H1 (cell line): ENCODE measurements around the gene DLGAP5. TPM values are rescaled to one million over a fixed set of nuclear protein-coding genes. Genes with fewer than 3 reads are reported as not detected.

Source experiments
- CTCF ChIA-PET: fragments of 300-600 bp; sonication (Branson Sonifier 250); formaldehyde crosslinking; loops from one replicate; lab custom pipeline; 2021; ENCODE audit not compliant: partially characterized antibody; lab: Charles Lee
- POLR2A ChIA-PET: fragments of 300-600 bp; sonication (Branson Sonifier 250); formaldehyde crosslinking; loops from one replicate; lab custom pipeline; 2021; ENCODE audit warnings: inconsistent platforms; ENCODE audit not compliant: partially characterized antibody; lab: Charles Lee
- DNase-seq, 2 experiments: peaks; one replicate each; pipeline versions ENCODE4 v3.0.0 to v3.0.0-alpha.2; 2010 to 2022; ENCODE audit warnings: low spot score in 2 of 2, low read depth in 1 of 2, mixed read lengths in 1 of 2
- FAIRE-seq: peaks from 2 replicates; lab custom pipeline; 2011; peaks lifted over from hg19 to GRCh38; lab: Jason Lieb, UNC
- H2AFZ ChIP-seq: 2 replicates; pipeline ENCODE4 v1.8.1; 2012; ENCODE audit warnings: low read length, inconsistent platforms
- H2AK5ac ChIP-seq: 2 replicates; pipeline ENCODE4 v1.6.1; 2013; ENCODE audit warnings: low read depth, low read length
- H2BK120ac ChIP-seq: replicated peaks from 2 replicates; pipeline ENCODE3; 2013; ENCODE audit warnings: low read depth, low read length, inconsistent platforms
- H2BK12ac ChIP-seq: 2 replicates; pipeline ENCODE4 v1.6.1; 2013; ENCODE audit warnings: low read depth, low read length
- H2BK15ac ChIP-seq: 2 replicates; pipeline ENCODE4 v1.6.1; 2013; ENCODE audit warnings: low read length
- H2BK20ac ChIP-seq: 2 replicates; pipeline ENCODE4 v1.6.1; 2013; ENCODE audit warnings: low read length
- H2BK5ac ChIP-seq: 2 replicates; pipeline ENCODE4 v1.6.1; 2013; ENCODE audit warnings: low read depth, low read length
- H3K14ac ChIP-seq: 2 replicates; pipeline ENCODE4 v1.6.1; 2013; ENCODE audit warnings: inconsistent platforms; ENCODE audit not compliant: insufficient read length
- H3K18ac ChIP-seq: 2 replicates; pipeline ENCODE4 v1.6.1; 2013; ENCODE audit warnings: low read length; ENCODE audit errors: extremely low read depth
- H3K23ac ChIP-seq: 2 replicates; pipeline ENCODE4 v1.6.1; 2013; ENCODE audit warnings: inconsistent platforms; ENCODE audit not compliant: insufficient read length
- H3K23me2 ChIP-seq: 2 replicates; pipeline ENCODE4 v1.6.1; 2013; ENCODE audit warnings: low read depth, low read length
- H3K27ac ChIP-seq: 2 replicates; pipeline ENCODE4 v1.6.1; 2011; ENCODE audit warnings: low read depth, low read length, inconsistent platforms
- H3K27me3 ChIP-seq, 4 experiments: replicated peaks in 1 of 4; 1 replicate in 1 of 4; 2 replicates in 3 of 4; pipeline versions ENCODE4 v1.6.1 to v1.8.1; 2011 to 2013; ENCODE audit warnings: low read length in 3 of 4, mild to moderate bottlenecking in 3 of 4, inconsistent platforms in 2 of 4, mixed read lengths in 2 of 4, moderate library complexity in 1 of 4; ENCODE audit not compliant: control insufficient read depth in 3 of 4, insufficient read depth in 3 of 4; ENCODE audit errors: extremely low read depth in 1 of 4
- H3K36me3 ChIP-seq, 4 experiments: 2 replicates each; pipeline versions ENCODE4 v1.6.1 to v1.8.1; 2011 to 2013; ENCODE audit warnings: mild to moderate bottlenecking in 4 of 4, low read length in 3 of 4, moderate library complexity in 2 of 4, control low read depth in 1 of 4, inconsistent platforms in 1 of 4; ENCODE audit not compliant: insufficient read depth in 4 of 4, control insufficient read depth in 2 of 4
- H3K4ac ChIP-seq: replicated peaks from 2 replicates; pipeline ENCODE3; 2013; ENCODE audit warnings: low read length, low read depth, mixed read lengths, inconsistent platforms; ENCODE audit not compliant: insufficient read length
- H3K4me1 ChIP-seq, 4 experiments: replicated peaks in 1 of 4; 1 replicate in 1 of 4; 2 replicates in 3 of 4; pipeline versions ENCODE4 v1.6.1 to v1.8.1; 2011 to 2013; ENCODE audit warnings: low read length in 3 of 4, inconsistent platforms in 2 of 4, mixed read lengths in 1 of 4; ENCODE audit not compliant: insufficient read depth in 4 of 4, control insufficient read depth in 3 of 4
- H3K4me2 ChIP-seq, 2 experiments: 2 replicates each; pipeline versions ENCODE4 v1.6.1 to v1.8.1; 2011 to 2013; ENCODE audit warnings: low read depth in 2 of 2, low read length in 2 of 2, control low read depth in 1 of 2, inconsistent platforms in 1 of 2, mild to moderate bottlenecking in 1 of 2; ENCODE audit not compliant: insufficient read depth in 1 of 2
- H3K4me3 ChIP-seq, 4 experiments: fragments of 200-600, 300-600 bp in 1 of 4; sonication (generic), shearing (Covaris generic), sonication (Bioruptor Twin) in 1 of 4; 2 replicates each; pipeline versions ENCODE4 v1.5.1 to v1.8.1; 2011 to 2016; ENCODE audit warnings: low read length in 4 of 4, low read depth in 3 of 4, control low read depth in 2 of 4, inconsistent platforms in 2 of 4, mild to moderate bottlenecking in 2 of 4, mixed read lengths in 1 of 4, moderate library complexity in 1 of 4; ENCODE audit not compliant: insufficient read depth in 2 of 4; ENCODE audit errors: extremely low read depth in 1 of 4
- H3K56ac ChIP-seq: replicated peaks from 2 replicates; pipeline ENCODE3; 2013; ENCODE audit warnings: low read depth, mild to moderate bottlenecking, mixed read lengths, low read length, inconsistent platforms; ENCODE audit not compliant: insufficient read length
- H3K79me1 ChIP-seq: 2 replicates; pipeline ENCODE4 v1.6.1; 2013; ENCODE audit warnings: low read depth, low read length, control low read depth
- H3K79me2 ChIP-seq, 2 experiments: 2 replicates each; pipeline versions ENCODE4 v1.6.1 to v1.8.1; 2012 to 2013; ENCODE audit warnings: low read length in 2 of 2, mild to moderate bottlenecking in 2 of 2, inconsistent platforms in 1 of 2; ENCODE audit not compliant: insufficient read depth in 2 of 2, control insufficient read depth in 1 of 2
- H3K9ac ChIP-seq, 4 experiments: replicated peaks in 1 of 4; 1 replicate in 1 of 4; 2 replicates in 3 of 4; pipeline versions ENCODE4 v1.6.1 to v1.8.1; 2011 to 2013; ENCODE audit warnings: low read depth in 3 of 4, low read length in 3 of 4, control low read depth in 2 of 4, mild to moderate bottlenecking in 2 of 4, moderate library complexity in 2 of 4, inconsistent platforms in 1 of 4; ENCODE audit errors: extremely low read depth in 1 of 4
- H3K9me3 ChIP-seq, 2 experiments: 2 replicates each; pipeline versions ENCODE4 v1.6.1 to v1.8.1; 2012 to 2013; ENCODE audit warnings: mild to moderate bottlenecking in 2 of 2, moderate library complexity in 2 of 2, control low read depth in 1 of 2, inconsistent platforms in 1 of 2, low read depth in 1 of 2, low read length in 1 of 2, mixed read lengths in 1 of 2; ENCODE audit not compliant: insufficient read depth in 2 of 2
- H4K20me1 ChIP-seq, 2 experiments: replicated peaks in 1 of 2; 2 replicates each; pipeline versions ENCODE3 to v1.8.1; 2011 to 2013; ENCODE audit warnings: inconsistent platforms in 2 of 2, low read length in 2 of 2, mild to moderate bottlenecking in 1 of 2; ENCODE audit not compliant: insufficient read depth in 2 of 2, control insufficient read depth in 1 of 2
- H4K5ac ChIP-seq: 2 replicates; pipeline ENCODE4 v1.6.1; 2013; ENCODE audit warnings: low read length, low read depth, mixed read lengths, inconsistent platforms; ENCODE audit not compliant: insufficient read length
- H4K8ac ChIP-seq: 2 replicates; pipeline ENCODE4 v1.8.0; 2013; ENCODE audit warnings: mild to moderate bottlenecking, moderate library complexity, low read length, inconsistent platforms; ENCODE audit not compliant: insufficient read depth; ENCODE audit errors: extremely low read depth
- H4K91ac ChIP-seq: replicated peaks from 2 replicates; pipeline ENCODE3; 2013; ENCODE audit warnings: low read length, mixed read lengths, inconsistent platforms; ENCODE audit not compliant: insufficient read length
- CBX5 ChIP-seq: fragments of 300-800, 300-1000 bp; sonication (generic); IDR thresholded peaks from 2 replicates; pipeline ENCODE4 v1.7.1; 2016; ENCODE audit warnings: antibody characterized with exemption, low read length, low read depth
- KDM1A ChIP-seq: fragments of 200-600, 300-600 bp; sonication (generic); IDR thresholded peaks from 2 replicates; pipeline ENCODE4 v1.7.1; 2016; ENCODE audit warnings: mild to moderate bottlenecking, low read length, borderline replicate concordance
- RXRA ChIP-seq: IDR thresholded peaks from 2 replicates; pipeline ENCODE4 v1.6.1; 2011; ENCODE audit warnings: low read depth, mild to moderate bottlenecking, low read length, moderate library complexity; ENCODE audit not compliant: insufficient read depth
- SRF ChIP-seq: IDR thresholded peaks from 2 replicates; pipeline ENCODE4 v1.6.1; 2011; ENCODE audit warnings: mild to moderate bottlenecking, low read depth, low read length, moderate library complexity
- WGBS, 2 experiments: shearing (Covaris generic) in 1 of 2; methylation state at CpG; one replicate each; pipeline versions ENCODE4 v1.1.6 to v1.1.7; 2013 to 2015; ENCODE audit warnings: low lambda C conversion rate in 2 of 2, mixed read lengths in 2 of 2, inconsistent platforms in 1 of 2, low coverage in 1 of 2, missing lambda C conversion rate in 1 of 2; ENCODE audit not compliant: insufficient replicate concordance in 2 of 2, insufficient coverage in 1 of 2, insufficient read length in 1 of 2; ENCODE audit errors: extremely low coverage in 1 of 2, missing lambda C conversion rate in 1 of 2; 5-methylcytosine and 5-hydroxymethylcytosine counted together
- polyA plus RNA-seq, 7 experiments: library from polyadenylated mRNA; depleted of rRNA in 3 of 7; stranded (reverse) in 5 of 7; unstranded in 2 of 7; fragments of >200 nt in 5 of 7; fragments of 200-250 nt in 2 of 7; gene quantifications; 1 replicate in 5 of 7; 2 replicates in 1 of 7; 4 replicates in 1 of 7; pipeline versions ENCODE4 v1.2.1 to v1.2.3, GENCODE V29; 2011 to 2013; ENCODE audit warnings: missing spikeins in 2 of 7, mixed read lengths in 2 of 7
- total RNA-seq: library from RNA; stranded (reverse); fragmentation: NEBNext Ultra II Directional; extraction: Animal tissue kit (Norgen Biotek cat#: 25700); gene quantifications from 2 replicates; pipeline ENCODE4 v1.2.1, GENCODE V29; 2021

The DLGAP5 gene
- total and polyA plus RNA-seq, 2 of the 8 experiments (the other 6 are each of a cell fraction or from before 2014, with no cell fraction given) = 16.9 to 155 TPM

DNA sequence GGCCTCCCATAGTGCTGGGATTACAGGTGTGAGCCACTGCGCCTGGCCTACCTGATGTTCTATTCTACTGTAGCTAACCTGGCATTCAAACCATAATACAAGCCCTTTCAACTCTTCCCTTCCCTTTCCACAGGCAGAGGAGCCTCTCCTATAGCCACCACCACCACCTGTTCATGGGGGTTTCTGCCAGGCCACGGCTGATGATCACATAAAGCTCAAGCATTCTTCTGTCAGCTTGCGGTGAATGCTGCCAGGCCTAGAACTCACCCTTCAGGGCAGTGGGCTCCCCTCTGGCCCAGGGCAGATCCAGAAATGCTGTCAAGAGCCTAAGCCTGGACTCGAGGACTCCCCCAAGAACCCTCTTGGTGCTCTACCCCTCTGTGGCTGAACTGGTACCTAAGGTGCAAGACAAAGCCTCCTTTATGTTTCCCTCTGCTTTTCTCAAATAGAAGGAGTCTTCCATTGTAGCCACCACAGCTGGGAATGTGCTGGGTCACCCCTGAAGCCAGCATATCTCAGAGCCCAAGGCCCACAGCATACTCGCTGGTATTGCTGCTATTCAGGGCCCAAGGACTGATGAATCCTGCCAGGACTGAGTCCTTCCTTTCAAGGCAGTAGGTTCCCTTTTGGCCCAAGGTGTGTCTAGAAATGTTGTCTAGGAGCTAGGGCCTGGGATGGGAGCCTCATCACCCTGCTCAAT lies 3.4 kb upstream of the DLGAP5 start:
- no peaks in the 10 kb centered on the region for H4K20me1 ChIP-seq
- H2BK5ac ChIP-seq = peak overlapping the region; percentile 56; the same call in 1 of the 2 replicates
- no peak overlapping the region for H4K8ac ChIP-seq
- H3K4me3 ChIP-seq = no peak overlapping the region
- no peak overlapping the region for H3K27ac ChIP-seq
- H3K14ac ChIP-seq = no peak overlapping the region
- peaks cover 4% of the 10 kb centered on the region; the same call in 1 of the 2 replicates for H3K23me2 ChIP-seq
- H3K9ac ChIP-seq = no peak overlapping the region
- H3K36me3 ChIP-seq = no peaks in the 10 kb centered on the region
- WGBS, 2 experiments = 90% methylated on average over 5 of the region's 5 CpGs; no CpG with 5 or more reads in 1 of the 2 experiments
- 0 out of 2 replicates have a peak overlapping the region, but pooled peaks have one; percentile 50 for H2BK12ac ChIP-seq
- FAIRE-seq = no peak
- POLR2A ChIA-PET = interaction anchor here (1.0 to 2.6 kb wide), 3 partner anchors 9 to 143 kb away, joined by 3 to 9 read pairs (median 4); partner anchors contain the start of gene MAPK1IP1L
- no peak overlapping the region for H3K4me2 ChIP-seq
- no peaks in the 10 kb centered on the region for H3K9me3 ChIP-seq
- peaks cover 7 to 13% of the 10 kb centered on the region in 2 experiments for H3K79me2 ChIP-seq
- no peaks in the 10 kb centered on the region for H3K27me3 ChIP-seq
- H2BK120ac ChIP-seq = no peak overlapping the region
- no peak for DNase-seq
- peak overlapping the region; percentile 77; the same call in 1 of the 2 replicates for H2BK15ac ChIP-seq
- CTCF ChIA-PET = interaction anchor here (0.6 to 1.3 kb wide), 6 partner anchors 18 to 160 kb away, joined by 3 to 5 read pairs (median 3); partner anchors contain the start of gene MAPK1IP1L
- no peak overlapping the region for H4K91ac ChIP-seq
- no peak overlapping the region for H2AK5ac ChIP-seq
- H3K4ac ChIP-seq = no peak overlapping the region
- H3K23ac ChIP-seq = no peak overlapping the region
- H3K4me1 ChIP-seq = peaks cover 0 to under 1% (median 0%) of the 10 kb centered on the region in 4 experiments; a peak in 2 of 7 replicates
- no peaks in the 10 kb centered on the region for H3K79me1 ChIP-seq
- peak overlapping the region; percentile 43; the same call in 1 of the 2 replicates for H3K18ac ChIP-seq
- TF ChIP-seq SRF = no peak
- no peak for TF ChIP-seq CBX5
- no peak for TF ChIP-seq RXRA
- TF ChIP-seq KDM1A = no peak
- H2BK20ac ChIP-seq = 0 out of 2 replicates have a peak overlapping the region, but pooled peaks have one; percentile 55
- no peak overlapping the region for H4K5ac ChIP-seq
- no peak overlapping the region for H3K56ac ChIP-seq
- no peak overlapping the region for H2AFZ ChIP-seq
